NCI-H187 (cell line): ENCODE data around the gene SH3RF2.

ENCODE experiments used
- DNase-seq, 2 experiments: peaks; one replicate each; lab custom pipeline; 2025; lab: John Stamatoyannopoulos, UW

SH3RF2 gene

GRCh38 chr5:145922059-145922458 is 14.3 kb upstream of the SH3RF2 start:
- DNase-seq, result no peak

GRCh38 chr5:145923405-145923804 is 13.0 kb upstream of the SH3RF2 start:
- DNase-seq, result no peak

- DNase-seq, result no peak
Observed at GRCh38 chr5:145924849-145925248, 11.5 kb upstream of the SH3RF2 start.

GRCh38 chr5:145925353-145925752 is 11.0 kb upstream of the SH3RF2 start:
- DNase-seq, result no peak

- no peak for DNase-seq
Observed at GRCh38 chr5:145925803-145926202, 10.6 kb upstream of the SH3RF2 start.

GRCh38 chr5:145931718-145932117 is 4.7 kb upstream of the SH3RF2 start:
- no peak for DNase-seq

GRCh38 chr5:145934276-145934675 is 2.1 kb upstream of the SH3RF2 start:
- no peak for DNase-seq

GRCh38 chr5:145937432-145938250 is 1.3 kb downstream of the SH3RF2 start:
- no peak for DNase-seq

- DNase-seq, result no peak
Observed at GRCh38 chr5:145938776-145939539, 2.6 kb downstream of the SH3RF2 start.

GRCh38 chr5:145939540-145940065 is 3.2 kb downstream of the SH3RF2 start:
- DNase-seq, result no peak

GRCh38 chr5:145941096-145941447 is 4.7 kb downstream of the SH3RF2 start:
- no peak for DNase-seq

GRCh38 chr5:145941448-145942130 is 5.2 kb downstream of the SH3RF2 start:
- no peak for DNase-seq

GRCh38 chr5:145942201-145942600 is 5.8 kb downstream of the SH3RF2 start:
- DNase-seq, result no peak

GRCh38 chr5:145942749-145943148 is 6.4 kb downstream of the SH3RF2 start:
- DNase-seq, result no peak

- DNase-seq, result no peak
Observed at GRCh38 chr5:145943674-145944121, 7.3 kb downstream of the SH3RF2 start.

- DNase-seq, result no peak
Observed at GRCh38 chr5:145944328-145944727, 8.0 kb downstream of the SH3RF2 start.

- DNase-seq, result no peak
Observed at GRCh38 chr5:145945620-145946111, 9.3 kb downstream of the SH3RF2 start.

- DNase-seq, result no peak
Observed at GRCh38 chr5:145946112-145946861, 9.9 kb downstream of the SH3RF2 start.

- no peak for DNase-seq
Observed at GRCh38 chr5:145947581-145947980, 11.2 kb downstream of the SH3RF2 start.

GRCh38 chr5:145948047-145948446 is 11.7 kb downstream of the SH3RF2 start:
- DNase-seq, result no peak

- DNase-seq, result no peak
Observed at GRCh38 chr5:145948921-145949320, 12.5 kb downstream of the SH3RF2 start.

GRCh38 chr5:145949474-145949873 is 13.1 kb downstream of the SH3RF2 start:
- no peak for DNase-seq
